SK-N-MC (cell line): ENCODE results near the gene RBMS3.

Experiments
- EZH2 ChIP-seq: fragments of 200-600 bp; sonication (generic); IDR thresholded peaks from one replicate; pipeline ENCODE4 v1.6.1; 2017; ENCODE audit warnings: antibody characterized with exemption
- FOXP2 ChIP-seq: optimal IDR thresholded peaks from 2 replicates; pipeline ENCODE3; 2011; ENCODE audit warnings: mild to moderate bottlenecking, moderate library complexity; ENCODE audit not compliant: insufficient read depth; ENCODE audit errors: extremely low read length, control extremely low read depth
- POLR2AphosphoS5 ChIP-seq: IDR thresholded peaks from 2 replicates; pipeline ENCODE4 v1.6.1; 2012; ENCODE audit warnings: mild to moderate bottlenecking, low read depth, low read length, borderline replicate concordance

DNA sequence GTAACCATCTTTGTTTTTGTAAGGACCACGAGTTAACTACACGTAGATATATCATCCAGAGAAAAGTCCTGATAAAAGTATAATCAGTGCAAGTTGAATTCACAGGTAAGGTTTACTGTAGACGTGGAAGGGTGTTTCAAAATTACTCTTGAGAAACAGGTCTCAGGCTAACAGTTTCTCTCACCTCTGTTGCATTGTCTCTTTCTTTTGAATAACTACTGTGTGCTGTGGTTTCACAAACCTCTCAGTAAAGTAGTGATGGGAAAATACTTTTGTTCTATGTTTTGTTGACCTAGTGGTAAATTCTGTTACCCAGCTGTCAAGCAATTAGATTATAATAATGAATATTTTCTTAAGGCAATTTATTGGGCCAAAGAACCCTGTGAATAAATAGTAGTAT lies 75.2 kb downstream of the RBMS3 start:
- TF ChIP-seq POLR2AphosphoS5 (no peak), EZH2 (no peak), FOXP2 (no peak)
